ENCODE results near the gene ARSJ. TPM values are rescaled to one million over a fixed set of nuclear protein-coding genes. Genes with fewer than 3 reads are reported as not detected.

Gene ARSJ
- total and polyA plus RNA-seq, 2 of the 8 experiments (the other 6 are each of a cell fraction or from before 2014, with no cell fraction given), result 1.4 to 6.3 TPM

DNA sequence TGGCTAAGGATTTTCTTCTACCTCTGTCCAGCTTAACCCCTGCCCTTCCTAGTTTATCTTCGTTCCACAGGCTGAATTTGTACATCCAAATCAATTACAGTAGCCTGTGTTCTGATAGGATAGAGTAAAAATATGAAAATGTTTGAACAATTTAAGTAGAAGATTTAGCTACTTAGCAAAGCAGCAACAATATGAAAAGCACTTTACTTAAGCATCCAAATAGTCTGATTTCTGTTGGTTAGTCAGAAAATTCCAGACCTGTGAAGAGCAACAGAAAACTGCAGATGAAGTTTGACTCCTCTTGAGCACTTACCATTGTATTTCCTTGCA, 2.0 kb downstream of the ARSJ start:
- no peaks in the 10 kb centered on the region for H4K20me1 ChIP-seq (replicated peaks in 1 of 2; ENCODE audit: control insufficient read depth in 1 of 2, insufficient read depth in 2 of 2, low read length in 2 of 2)
- H2BK15ac ChIP-seq (ENCODE audit: low read length), result no peak overlapping the region
- H2BK120ac ChIP-seq (replicated peaks; ENCODE audit: low read depth, low read length), result no peak overlapping the region
- no peak overlapping the region for H4K5ac ChIP-seq (ENCODE audit: insufficient read length, low read depth, low read length)
- H4K91ac ChIP-seq (replicated peaks; ENCODE audit: insufficient read length, low read length), result no peak overlapping the region
- H3K23ac ChIP-seq (ENCODE audit: insufficient read length), result no peak overlapping the region
- no peak overlapping the region for H2AK5ac ChIP-seq (ENCODE audit: low read depth, low read length)
- H3K27me3 ChIP-seq (replicated peaks in 1 of 4; ENCODE audit: control insufficient read depth in 3 of 4, extremely low read depth in 1 of 4, insufficient read depth in 3 of 4, low read length in 3 of 4), result no peaks in the 10 kb centered on the region; a peak in 1 of 7 replicates
- H3K9ac ChIP-seq (replicated peaks in 1 of 4; ENCODE audit: extremely low read depth in 1 of 4, low read depth in 3 of 4, low read length in 3 of 4), result no peak overlapping the region
- no peak overlapping the region for H4K8ac ChIP-seq (ENCODE audit: extremely low read depth, insufficient read depth, low read length)
- ChIA-PET POLR2A (ENCODE audit: partially characterized antibody) (no interaction called here), CTCF (ENCODE audit: partially characterized antibody) (no interaction called here)
- H3K14ac ChIP-seq (ENCODE audit: insufficient read length), result no peak overlapping the region
- no peak overlapping the region for H2BK20ac ChIP-seq (ENCODE audit: low read length)
- no peak overlapping the region for H2BK12ac ChIP-seq (ENCODE audit: low read depth, low read length)
- no peak overlapping the region for H2BK5ac ChIP-seq (ENCODE audit: low read depth, low read length)
- H3K79me2 ChIP-seq (ENCODE audit: control insufficient read depth in 1 of 2, insufficient read depth in 2 of 2, low read length in 2 of 2), result peaks cover 0 to 10% of the 10 kb centered on the region in 2 experiments; a peak in 1 of 4 replicates
- H3K9me3 ChIP-seq (ENCODE audit: insufficient read depth in 2 of 2, low read depth in 1 of 2, low read length in 1 of 2), result no peaks in the 10 kb centered on the region
- H3K27ac ChIP-seq (ENCODE audit: low read depth, low read length), result no peak overlapping the region
- no peaks in the 10 kb centered on the region for H3K36me3 ChIP-seq (ENCODE audit: control insufficient read depth in 2 of 4, insufficient read depth in 4 of 4, low read length in 3 of 4)
- H3K56ac ChIP-seq (replicated peaks; ENCODE audit: insufficient read length, low read depth, low read length), result no peak overlapping the region
- H3K4me3 ChIP-seq (ENCODE audit: extremely low read depth in 1 of 4, insufficient read depth in 2 of 4, low read depth in 3 of 4, low read length in 4 of 4), result peak overlapping the region in 1 of 4 experiments; percentile 80; a peak in 3 of 8 replicates
- DNase-seq (ENCODE audit: low read depth in 1 of 2, low spot score in 2 of 2) (no peak), FAIRE-seq (no peak)
- no peak overlapping the region for H2AFZ ChIP-seq (ENCODE audit: low read length)
- no peaks in the 10 kb centered on the region for H3K79me1 ChIP-seq (ENCODE audit: low read depth, low read length)
- H3K18ac ChIP-seq (ENCODE audit: extremely low read depth, low read length), result no peak overlapping the region
- 81% methylated on average over 1 of the region's 1 CpG; no CpG with 5 or more reads in 1 of the 2 experiments for WGBS, 2 experiments (ENCODE audit: extremely low coverage in 1 of 2, insufficient coverage in 1 of 2, insufficient read length in 1 of 2, insufficient replicate concordance in 2 of 2, low coverage in 1 of 2, low lambda C conversion rate in 2 of 2, missing lambda C conversion rate in 1 of 2)
- H3K4me2 ChIP-seq (ENCODE audit: insufficient read depth in 1 of 2, low read depth in 2 of 2, low read length in 2 of 2), result peak overlapping the region; percentile 20 to 31; a peak in 3 of 4 replicates
- peaks cover 12% of the 10 kb centered on the region for H3K23me2 ChIP-seq (ENCODE audit: low read depth, low read length)
- H3K4ac ChIP-seq (replicated peaks; ENCODE audit: insufficient read length, low read depth, low read length), result no peak overlapping the region
- H3K4me1 ChIP-seq (replicated peaks in 1 of 4; ENCODE audit: control insufficient read depth in 3 of 4, insufficient read depth in 4 of 4, low read length in 3 of 4), result peaks cover 4 to 6% (median 5%) of the 10 kb centered on the region in 4 experiments; a peak in 6 of 7 replicates
- TF ChIP-seq CEBPB (IDR thresholded peaks at IDR 0.05; ENCODE audit: low read depth, low read length) (no peak), FOSL1 (IDR thresholded peaks at IDR 0.05; ENCODE audit: insufficient read depth, low read depth, low read length) (no peak), POU5F1 (IDR thresholded peaks at IDR 0.05; ENCODE audit: low read depth, low read length) (no peak), TAF7 (optimal IDR thresholded peaks at IDR 0.05; ENCODE audit: borderline replicate concordance, low read depth, low read length) (no peak), GABPA (IDR thresholded peaks at IDR 0.05; ENCODE audit: borderline replicate concordance, insufficient read depth, low read length) (no peak), MAX (IDR thresholded peaks at IDR 0.05) (no peak), E2F6 (IDR thresholded peaks at IDR 0.05) (no peak), ASH2L (IDR thresholded peaks at IDR 0.05; ENCODE audit: low read length) (no peak), RBBP5 (IDR thresholded peaks at IDR 0.05; ENCODE audit: borderline replicate concordance, low read depth, low read length) (no peak), EZH2 (IDR thresholded peaks at IDR 0.05; ENCODE audit: low read depth, low read length, severe bottlenecking) (no peak), SP4 (IDR thresholded peaks at IDR 0.05; ENCODE audit: low read length) (no peak), ZNF274 (IDR thresholded peaks at IDR 0.05; ENCODE audit: borderline replicate concordance, extremely low read depth, low read length) (no peak), CBX8 (IDR thresholded peaks at IDR 0.05; ENCODE audit: borderline replicate concordance, low read depth, low read length) (no peak), SRF (IDR thresholded peaks at IDR 0.05; ENCODE audit: low read depth, low read length) (no peak)

Data from H1 (cell line).